ENCODE data around the gene ADRA2C.

DNA sequence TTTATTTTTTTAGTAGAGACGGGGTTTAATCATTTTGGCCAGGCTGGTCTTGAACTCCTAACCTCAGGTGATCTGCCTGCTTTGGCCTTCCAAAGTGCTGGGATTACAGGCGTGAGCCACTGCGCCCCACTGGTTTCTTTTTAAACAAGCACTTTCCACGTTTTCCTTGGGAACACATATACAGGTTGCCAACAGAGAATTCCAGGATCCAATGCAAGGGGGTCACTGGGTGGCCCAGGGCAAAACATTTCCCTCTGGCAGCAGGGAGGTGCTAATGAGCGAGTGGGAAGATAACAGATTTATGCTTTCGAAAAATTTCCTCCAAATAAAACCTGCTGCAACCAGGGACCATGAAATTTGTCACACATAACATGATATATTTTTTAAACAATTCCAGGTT lies 41.1 kb downstream of the ADRA2C start:
- no peak for TF ChIP-seq L3MBTL2 (conservative IDR thresholded peaks at IDR 0.05)
- TF ChIP-seq NFRKB (IDR thresholded peaks at IDR 0.05), result no peak
- no peak for TF ChIP-seq SP1 (IDR thresholded peaks at IDR 0.05)
- no peak for TF ChIP-seq HDGF (IDR thresholded peaks at IDR 0.05; ENCODE audit: borderline replicate concordance)
